ENCODE measurements around the gene ZNF512B. TPM values are rescaled to one million over a fixed set of nuclear protein-coding genes. Genes with fewer than 3 reads are reported as not detected.
A peak's percentile ranks its signal among the peaks of the same experiment; 100 is the strongest.
"Not testable (repeated sequence)": the region's sequence is repeated elsewhere in the genome, so short reads cannot be mapped to it uniquely, and the experiment has no call there.

ZNF512B gene
- total and polyA plus RNA-seq, 5 experiments from 2014 or later = 0.57 to 19.4 (median 1.5) TPM

DNA sequence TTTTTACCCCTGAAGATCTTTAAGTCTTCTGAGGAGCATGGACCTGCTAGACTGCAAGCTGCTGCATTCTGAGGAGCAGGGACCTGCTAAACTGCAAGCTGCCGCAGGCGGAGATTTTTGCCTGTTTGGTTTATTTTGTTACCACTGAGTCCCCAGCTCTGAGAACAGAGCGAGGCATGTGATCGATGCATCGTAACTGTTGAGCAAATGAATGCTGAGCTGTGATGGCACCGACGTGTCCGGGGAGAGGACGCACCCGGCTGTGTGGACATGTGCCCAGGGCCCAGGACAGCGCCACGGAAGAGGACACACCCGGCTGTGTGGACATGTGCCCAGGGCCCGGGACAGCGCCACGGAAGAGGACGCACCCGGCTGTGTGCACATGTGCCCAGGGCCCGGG is 50.6 kb downstream of the ZNF512B start:
- H3K27me3 Mint-ChIP-seq = no peaks in the 10 kb centered on the region
- H3K9me3 Mint-ChIP-seq = peaks cover 0 to 9% (median 2%) of the 10 kb centered on the region in 9 donors
- H3K4me3 Mint-ChIP-seq = no peak overlapping the region
- no peak overlapping the region for H3K27ac Mint-ChIP-seq
- DNase-seq (no peak), ATAC-seq (no peak)
- peaks cover 0 to 39% (median 12%) of the 10 kb centered on the region in 3 donors for H3K36me3 Mint-ChIP-seq
- POLR2A ChIA-PET = no interaction called here
- peaks cover 6 to 27% (median 16%) of the 10 kb centered on the region in 4 donors for H3K4me1 Mint-ChIP-seq

DNA sequence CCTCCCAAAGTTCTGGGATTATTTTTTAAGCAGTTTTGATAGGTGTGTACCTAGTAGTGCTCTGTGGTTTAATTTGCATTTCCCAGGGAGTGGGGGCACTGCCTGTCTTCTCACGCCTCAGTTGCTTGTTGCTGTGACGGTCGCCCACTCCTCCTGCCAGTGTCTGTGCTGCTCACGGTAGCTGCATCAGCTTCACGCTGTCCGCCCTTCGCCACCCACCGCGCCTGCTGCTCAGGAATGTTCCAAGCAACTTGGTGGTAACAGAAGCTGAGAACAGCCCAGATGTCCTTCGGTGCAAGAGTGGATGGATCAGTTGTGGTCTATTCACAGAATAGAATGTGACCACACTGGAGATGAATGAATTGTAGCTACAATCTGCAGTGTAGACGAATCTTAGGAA is 51.9 kb downstream of the ZNF512B start:
- POLR2A ChIA-PET = no interaction called here
- H3K9me3 Mint-ChIP-seq = peaks cover 0 to 9% (median 2%) of the 10 kb centered on the region in 9 donors
- DNase-seq (no peak), ATAC-seq (no peak)
- peak overlapping the region in 4 of 10 donors; percentile 15 to 59 (median 52) for H3K27ac Mint-ChIP-seq
- no peaks in the 10 kb centered on the region for H3K27me3 Mint-ChIP-seq
- H3K4me3 Mint-ChIP-seq = no peak overlapping the region
- H3K4me1 Mint-ChIP-seq = peaks cover 6 to 31% (median 18%) of the 10 kb centered on the region in 4 donors
- H3K36me3 Mint-ChIP-seq = peaks cover 0 to 34% (median 12%) of the 10 kb centered on the region in 3 donors

DNA sequence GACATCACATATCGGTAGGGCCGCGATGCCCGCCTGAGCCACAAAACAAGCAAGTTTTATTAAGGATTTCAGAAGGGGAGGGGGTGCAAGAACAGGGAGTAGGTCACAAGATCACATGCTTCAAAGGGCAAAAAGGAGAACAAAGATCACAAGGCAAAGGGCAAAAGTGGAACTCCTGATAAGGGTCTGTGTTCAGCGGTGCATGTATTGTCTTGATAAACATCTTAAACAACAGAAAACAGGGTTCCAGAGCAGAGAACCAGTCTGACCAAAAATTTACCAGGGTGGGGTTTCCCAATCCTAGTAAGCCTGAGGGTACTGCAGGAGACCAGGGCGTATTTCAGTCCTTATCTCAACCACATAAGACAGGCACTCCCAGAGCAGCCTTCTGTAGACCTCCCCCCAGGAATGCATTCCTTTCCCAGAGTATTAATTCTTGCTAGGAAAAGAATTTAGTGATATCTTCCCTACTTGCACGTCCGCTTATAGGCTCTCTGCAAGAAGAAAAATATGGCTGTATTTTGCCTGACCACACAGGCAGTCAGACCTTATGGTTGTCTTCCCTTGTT is 53.3 kb downstream of the ZNF512B start:
- peaks cover 9 to 40% (median 25%) of the 10 kb centered on the region in 4 donors for H3K4me1 Mint-ChIP-seq
- DNase-seq, POLR2A ChIA-PET, H3K9me3 Mint-ChIP-seq, H3K27me3 Mint-ChIP-seq, ATAC-seq: not testable (repeated sequence)
- peaks cover 0 to 31% (median 12%) of the 10 kb centered on the region in 3 donors for H3K36me3 Mint-ChIP-seq
- peak overlapping the region in 1 of 10 donors; percentile 21 for H3K4me3 Mint-ChIP-seq
- peak overlapping the region in 2 of 10 donors; percentile 18 to 48 for H3K27ac Mint-ChIP-seq

DNA sequence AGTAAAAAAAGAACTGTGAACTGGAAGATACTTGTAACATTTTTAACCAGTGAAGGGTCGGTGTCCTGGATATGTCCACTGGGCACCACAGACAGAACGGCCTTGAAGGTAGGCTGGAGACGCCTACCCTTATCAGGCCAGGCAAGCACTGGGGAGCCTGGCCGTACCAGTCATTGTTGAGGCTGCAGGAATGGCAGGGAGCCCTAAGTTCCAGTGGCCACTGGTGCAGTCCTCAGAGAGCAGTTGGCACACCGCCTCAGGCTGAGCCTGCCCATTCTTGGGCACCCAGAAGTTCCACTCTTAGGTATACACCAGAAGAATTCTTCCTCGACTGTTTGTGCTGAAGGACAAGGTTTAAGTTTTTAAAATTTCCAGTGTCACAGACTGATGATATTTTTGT is 54.3 kb downstream of the ZNF512B start:
- Mint-ChIP-seq H3K4me1 (peaks cover 15 to 50% (median 34%) of the 10 kb centered on the region in 4 donors), H3K27ac (no peak overlapping the region), H3K4me3 (no peak overlapping the region), H3K27me3 (no peaks in the 10 kb centered on the region), H3K36me3 (peaks cover 0 to 27% (median 12%) of the 10 kb centered on the region in 3 donors), H3K9me3 (peaks cover 0 to 9% (median 2%) of the 10 kb centered on the region in 9 donors)
- ATAC-seq = no peak
- no peak for DNase-seq
- POLR2A ChIA-PET = interaction anchor here (1.1 kb wide), 1 partner anchor 125 kb away, joined by 3 read pairs; no protein-coding TSS in a partner anchor

DNA sequence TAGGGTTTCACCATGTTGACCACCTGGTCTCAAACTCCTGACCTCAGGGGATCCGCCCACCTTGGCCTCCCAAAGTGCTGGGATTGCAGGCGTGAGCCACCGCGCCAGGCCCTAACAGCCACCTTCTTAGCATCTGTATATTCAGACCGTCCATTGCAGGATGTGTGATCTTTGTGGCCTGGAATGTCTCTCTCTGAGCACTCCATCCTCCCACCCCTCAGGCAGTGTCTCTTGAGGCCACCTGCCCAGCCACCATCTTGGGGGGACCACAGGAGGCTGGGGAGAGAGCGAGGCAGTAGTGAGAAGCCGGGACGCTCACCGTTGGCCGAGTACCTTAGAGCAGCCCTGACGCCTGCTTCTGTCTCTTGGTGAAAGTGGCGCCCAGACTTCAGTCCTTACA is 56.0 kb downstream of the ZNF512B start:
- H3K36me3 Mint-ChIP-seq = peaks cover 0 to 25% (median 12%) of the 10 kb centered on the region in 3 donors
- ATAC-seq (no peak), DNase-seq (no peak)
- no peaks in the 10 kb centered on the region for H3K27me3 Mint-ChIP-seq
- POLR2A ChIA-PET = interaction anchor here (0.7 kb wide), 1 partner anchor 7 kb away, joined by 4 read pairs; no protein-coding TSS in a partner anchor
- peaks cover 22 to 59% (median 44%) of the 10 kb centered on the region in 4 donors for H3K4me1 Mint-ChIP-seq
- no peak overlapping the region for H3K4me3 Mint-ChIP-seq
- H3K27ac Mint-ChIP-seq = peak overlapping the region in 1 of 10 donors; percentile 68
- H3K9me3 Mint-ChIP-seq = peaks cover 0 to 9% (median 2%) of the 10 kb centered on the region in 9 donors

DNA sequence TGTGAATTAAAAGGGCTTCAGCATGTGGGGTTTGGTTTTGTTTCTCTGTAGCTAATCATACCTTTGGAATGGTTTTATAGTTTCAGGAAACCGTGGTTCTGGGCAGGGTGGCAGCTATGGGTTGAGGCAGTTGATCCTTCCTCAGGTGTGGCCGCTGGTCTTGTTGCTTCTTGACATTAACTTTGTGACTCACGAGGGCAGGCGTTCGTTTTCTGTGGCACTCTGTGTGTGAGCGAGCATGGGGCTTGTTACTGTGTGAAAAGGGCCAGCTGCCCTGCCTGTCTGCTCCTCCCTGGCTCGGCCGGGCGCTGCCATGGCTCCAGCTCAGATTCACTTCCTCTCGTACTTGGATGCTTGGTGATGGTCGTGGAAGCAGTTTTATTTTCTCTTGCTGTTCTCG is 58.6 kb downstream of the ZNF512B start:
- POLR2A ChIA-PET = interaction anchor here (1.2 kb wide), 1 partner anchor 209 kb away, joined by 5 read pairs; no protein-coding TSS in a partner anchor
- Mint-ChIP-seq H3K4me3 (peak overlapping the region in 5 of 10 donors; percentile 14 to 47 (median 33)), H3K36me3 (peaks cover 0 to 18% (median 8%) of the 10 kb centered on the region in 3 donors), H3K27ac (peak overlapping the region in 6 of 10 donors; percentile 25 to 90 (median 74)), H3K4me1 (peaks cover 27 to 65% (median 49%) of the 10 kb centered on the region in 4 donors), H3K27me3 (no peaks in the 10 kb centered on the region), H3K9me3 (peaks cover 0 to 6% (median 0%) of the 10 kb centered on the region in 9 donors)
- ATAC-seq (no peak), DNase-seq (no peak)

DNA sequence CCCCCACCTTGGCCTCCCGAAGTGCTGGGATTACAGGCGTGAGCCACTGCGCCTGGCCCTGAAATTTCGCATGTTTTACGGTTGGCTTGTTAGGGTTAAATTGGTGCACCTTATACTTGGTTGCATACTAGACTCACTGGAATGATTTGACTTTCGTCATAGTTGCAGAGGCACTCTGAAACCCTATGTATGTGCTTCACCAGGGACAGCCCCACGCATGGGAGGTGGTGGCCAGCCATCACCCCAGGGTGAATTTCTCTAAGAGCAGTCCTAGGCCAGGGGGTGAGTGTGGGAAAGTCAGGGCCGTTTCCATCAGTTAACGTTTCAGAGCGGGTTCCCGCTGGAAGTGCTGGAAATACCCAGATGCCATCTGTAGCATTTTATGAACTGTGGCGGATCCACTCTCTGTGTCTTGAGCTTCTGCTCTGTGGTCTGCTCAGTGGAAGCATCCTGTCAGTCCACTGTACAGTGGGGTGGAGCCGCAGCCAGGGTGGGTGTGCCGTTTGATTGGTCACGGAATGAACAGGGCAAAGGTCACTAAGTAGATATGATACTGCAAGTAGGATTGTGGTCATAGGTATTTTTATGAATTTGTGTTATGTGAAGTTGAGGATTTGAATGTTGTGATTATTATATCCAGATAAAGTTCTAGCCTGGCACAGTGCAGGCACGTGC is 61.6 kb downstream of the ZNF512B start:
- H3K27ac Mint-ChIP-seq = peak overlapping the region in 5 of 10 donors; percentile 44 to 85 (median 73)
- ATAC-seq = no peak
- POLR2A ChIA-PET = interaction anchor here (4.8 kb wide), 1 partner anchor 12 kb away, joined by 11 read pairs; no protein-coding TSS in a partner anchor

More for the DNA sequence above, 61.6 kb downstream of the ZNF512B start:
- H3K36me3 Mint-ChIP-seq = peaks cover 0 to 14% (median 0%) of the 10 kb centered on the region in 3 donors
- no peak for DNase-seq
- H3K4me3 Mint-ChIP-seq = peak overlapping the region in 1 of 10 donors; percentile 45
- no peaks in the 10 kb centered on the region for H3K9me3 Mint-ChIP-seq
- H3K27me3 Mint-ChIP-seq = no peaks in the 10 kb centered on the region
- H3K4me1 Mint-ChIP-seq = peaks cover 29 to 77% (median 53%) of the 10 kb centered on the region in 4 donors

Small RNA genes lying within 50 kb of the gene (microRNA-seq; reads per million reads assigned to microRNA genes)
- not detected for gene MIR1914 (ENCODE audit: borderline microRNAs expressed)
- gene MIR647 (ENCODE audit: borderline microRNAs expressed) = 1.4 reads per million
- gene MIR941-1 (ENCODE audit: borderline microRNAs expressed) = not detected
- gene MIR941-2 (ENCODE audit: borderline microRNAs expressed) = not detected
- gene MIR941-3 (ENCODE audit: borderline microRNAs expressed) = not detected
- gene MIR941-4 (ENCODE audit: borderline microRNAs expressed) = not detected
- not detected for gene MIR941-5 (ENCODE audit: borderline microRNAs expressed)

Other genes starting within 250 kb of the ZNF512B start
- 100 to 1,000 TPM in 1 of 2 experiments, 10 to 100 TPM in 1; 95.0 to 104 TPM for gene LIME1, start 233.3 kb downstream of the ZNF512B start, total RNA-seq
- gene LIME1, start 233.3 kb downstream of the ZNF512B start, polyA plus RNA-seq = 100 to 1,000 TPM; 255 to 292 (median 282) TPM
- gene SLC2A4RG, start 230.2 kb downstream of the ZNF512B start, total RNA-seq = 100 to 1,000 TPM; 124 to 134 TPM
- 1 to 10 TPM; 3.8 to 4.8 (median 4.7) TPM for gene SLC2A4RG, start 230.2 kb downstream of the ZNF512B start, polyA plus RNA-seq
- not detected for gene ZBTB46, start 138.7 kb downstream of the ZNF512B start, total RNA-seq
- under 1 TPM; 0.06 to 0.08 (median 0.06) TPM for gene ZBTB46, start 138.7 kb downstream of the ZNF512B start, polyA plus RNA-seq
- not detected for gene ABHD16B, start 108.4 kb downstream of the ZNF512B start, total RNA-seq
- gene ABHD16B, start 108.4 kb downstream of the ZNF512B start, polyA plus RNA-seq = under 1 TPM; 0.29 to 0.60 (median 0.57) TPM
- 10 to 100 TPM; 39.3 to 42.0 TPM for gene TPD52L2, start 104.7 kb downstream of the ZNF512B start, total RNA-seq
- gene TPD52L2, start 104.7 kb downstream of the ZNF512B start, polyA plus RNA-seq = 10 to 100 TPM; 56.4 to 79.0 (median 68.3) TPM
- gene DNAJC5, start 74.8 kb downstream of the ZNF512B start, total RNA-seq = 10 to 100 TPM; 51.8 to 52.9 TPM
- gene DNAJC5, start 74.8 kb downstream of the ZNF512B start, polyA plus RNA-seq = 1 to 10 TPM; 4.7 to 7.1 (median 6.7) TPM
- 10 to 100 TPM; 48.2 to 50.9 TPM for gene UCKL1, start 13.5 kb downstream of the ZNF512B start, total RNA-seq
- 10 to 100 TPM; 19.8 to 28.3 (median 21.0) TPM for gene UCKL1, start 13.5 kb downstream of the ZNF512B start, polyA plus RNA-seq
- gene SAMD10, start 9.7 kb upstream of the ZNF512B start, total RNA-seq = 1 to 10 TPM; 7.7 to 9.3 TPM
- 10 to 100 TPM in 1 of 3 donors, 1 to 10 TPM in 2; 7.4 to 15.4 (median 8.9) TPM for gene SAMD10, start 9.7 kb upstream of the ZNF512B start, polyA plus RNA-seq
- 10 to 100 TPM; 91.1 to 93.3 TPM for gene PRPF6, start 11.2 kb upstream of the ZNF512B start, total RNA-seq
- 100 to 1,000 TPM in 1 of 3 donors, 10 to 100 TPM in 2; 67.2 to 110 (median 85.9) TPM for gene PRPF6, start 11.2 kb upstream of the ZNF512B start, polyA plus RNA-seq
- 1 to 10 TPM; 5.6 to 5.8 TPM for gene C20orf204, start 66.3 kb upstream of the ZNF512B start, total RNA-seq
- gene C20orf204, start 66.3 kb upstream of the ZNF512B start, polyA plus RNA-seq = under 1 TPM in 1 of 3 donors, not detected in 2; 0.54 TPM
- gene SOX18, start 79.7 kb upstream of the ZNF512B start, total RNA-seq = not detected
- not detected for gene SOX18, start 79.7 kb upstream of the ZNF512B start, polyA plus RNA-seq
- gene TCEA2, start 93.3 kb upstream of the ZNF512B start, total RNA-seq = 10 to 100 TPM; 42.0 to 42.7 TPM
- 10 to 100 TPM; 22.5 to 33.0 (median 32.1) TPM for gene TCEA2, start 93.3 kb upstream of the ZNF512B start, polyA plus RNA-seq
- gene RGS19, start 109.6 kb upstream of the ZNF512B start, total RNA-seq = 10 to 100 TPM; 16.9 to 20.7 TPM
- gene RGS19, start 109.6 kb upstream of the ZNF512B start, polyA plus RNA-seq = 10 to 100 TPM; 50.9 to 67.5 (median 59.4) TPM
- gene OPRL1, start 110.2 kb upstream of the ZNF512B start, total RNA-seq = 1 to 10 TPM in 1 of 2 experiments, under 1 TPM in 1; 0.91 to 1.1 TPM
- 1 to 10 TPM in 1 of 3 donors, under 1 TPM in 2; 0.77 to 1.6 (median 0.82) TPM for gene OPRL1, start 110.2 kb upstream of the ZNF512B start, polyA plus RNA-seq
- gene LKAAEAR1, start 114.5 kb upstream of the ZNF512B start, total RNA-seq = not detected
- gene LKAAEAR1, start 114.5 kb upstream of the ZNF512B start, polyA plus RNA-seq = 1 to 10 TPM in 1 of 3 donors, under 1 TPM in 1, not detected in 1; 0.63 to 1.1 TPM
- gene NPBWR2, start 137.6 kb upstream of the ZNF512B start, total RNA-seq = not detected
- not detected for gene NPBWR2, start 137.6 kb upstream of the ZNF512B start, polyA plus RNA-seq
- gene MYT1, start 194.5 kb upstream of the ZNF512B start, total RNA-seq = not detected
- gene MYT1, start 194.5 kb upstream of the ZNF512B start, polyA plus RNA-seq = not detected

Data from naive thymus-derived CD8-positive, alpha-beta T cell (primary cell).